KMS-11 (cell line): Measurements from ENCODE around the gene SLC27A5.

Experiments used
- H2AFZ ChIP-seq: fragments of 200-600 bp; sonication (generic); 2 replicates; pipeline ENCODE4 v1.6.1; 2016; ENCODE audit warnings: antibody characterized with exemption, mixed run types, low read depth
- H3K27ac ChIP-seq: fragments of 200-600 bp; sonication (generic); 2 replicates; pipeline ENCODE4 v1.6.1; 2016; ENCODE audit warnings: mild to moderate bottlenecking, mixed run types
- H3K27me3 ChIP-seq: fragments of 200-600 bp; sonication (generic); 2 replicates; pipeline ENCODE4 v1.6.1; 2017; ENCODE audit warnings: mild to moderate bottlenecking, low read depth, mixed run types, moderate library complexity; ENCODE audit not compliant: insufficient read depth
- H3K36me3 ChIP-seq: fragments of 200-600 bp; sonication (generic); 2 replicates; pipeline ENCODE4 v1.6.1; 2017; ENCODE audit warnings: mild to moderate bottlenecking, mixed run types; ENCODE audit not compliant: insufficient read depth
- H3K4me1 ChIP-seq: fragments of 200-600 bp; sonication (generic); 2 replicates; pipeline ENCODE4 v1.6.1; 2016; ENCODE audit warnings: mild to moderate bottlenecking, low read depth, mixed run types; ENCODE audit not compliant: poor library complexity, severe bottlenecking
- H3K4me2 ChIP-seq: fragments of 200-600 bp; sonication (generic); 2 replicates; pipeline ENCODE4 v1.7.0; 2016; ENCODE audit warnings: mild to moderate bottlenecking, mixed run types
- H3K4me3 ChIP-seq: fragments of 200-600 bp; sonication (generic); IDR thresholded peaks from 2 replicates; pipeline ENCODE4 v1.6.1; 2017; ENCODE audit warnings: low read depth, low read length, mixed read lengths; ENCODE audit not compliant: insufficient read depth
- H3K79me2 ChIP-seq: fragments of 200-600 bp; sonication (generic); 2 replicates; pipeline ENCODE4 v1.6.1; 2016; ENCODE audit warnings: low read depth, mixed run types; ENCODE audit not compliant: insufficient read depth
- H3K9ac ChIP-seq: fragments of 200-600 bp; sonication (generic); 2 replicates; pipeline ENCODE4 v1.6.1; 2016; ENCODE audit warnings: mild to moderate bottlenecking, mixed run types
- H4K20me1 ChIP-seq: fragments of 200-600 bp; sonication (generic); 2 replicates; pipeline ENCODE4 v1.6.1; 2016; ENCODE audit warnings: mild to moderate bottlenecking, mixed run types; ENCODE audit not compliant: insufficient read depth
- CTCF ChIP-seq: fragments of 200-600 bp; sonication (generic); conservative IDR thresholded peaks from 2 replicates; pipeline ENCODE4 v1.6.1; 2017; ENCODE audit warnings: low read depth, mild to moderate bottlenecking, antibody characterized with exemption, low read length, moderate library complexity, mixed read lengths

Gene SLC27A5

DNA sequence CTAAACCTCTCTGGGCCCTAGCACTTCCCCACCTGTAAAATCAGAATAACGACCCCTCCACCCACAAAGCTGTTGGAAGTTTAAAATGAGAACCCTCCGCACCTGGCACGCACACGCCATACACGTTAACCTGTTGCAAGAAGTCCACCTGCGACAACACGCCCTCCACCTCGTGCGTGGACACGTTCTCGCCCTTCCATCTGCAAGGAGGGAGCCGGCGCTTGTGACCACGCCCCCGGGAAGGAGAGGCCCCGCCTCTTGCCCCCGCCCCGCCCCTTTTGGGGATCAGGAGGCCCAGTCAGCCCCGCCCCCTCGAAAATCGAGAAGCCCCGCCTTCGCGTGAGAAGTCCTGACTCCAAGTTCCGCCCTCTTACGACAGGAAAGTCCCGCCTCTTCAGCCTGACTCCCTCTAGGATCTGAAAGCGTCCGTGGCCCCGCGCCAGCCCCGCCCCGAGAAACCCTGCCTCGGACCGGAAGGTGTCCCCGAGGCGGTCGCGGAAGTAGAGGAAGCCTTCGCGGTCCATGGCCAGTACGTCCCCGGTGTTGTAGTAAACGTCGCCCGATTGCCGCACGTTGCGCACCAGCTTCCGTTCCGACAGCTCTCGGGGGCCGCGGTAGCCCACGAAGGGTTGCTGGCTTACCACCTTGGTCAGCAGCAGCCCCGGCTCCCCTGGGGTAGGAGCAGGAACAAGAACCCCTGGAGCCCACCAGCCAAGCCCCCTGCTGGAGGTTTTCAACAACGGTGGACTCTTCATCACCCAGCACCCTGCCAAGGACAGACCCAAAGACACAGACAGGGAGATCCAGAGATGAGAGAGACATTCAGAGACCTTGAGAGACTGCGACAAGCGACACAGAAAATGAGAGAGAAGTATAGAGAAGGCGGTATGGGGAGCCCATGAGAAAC is 12.5 kb downstream of the SLC27A5 start:
- peak overlapping the region; percentile 35 for H3K27ac ChIP-seq
- peaks cover 16% of the 10 kb centered on the region; the same call in 1 of the 2 replicates for H3K79me2 ChIP-seq
- no peaks in the 10 kb centered on the region for H4K20me1 ChIP-seq
- TF ChIP-seq CTCF: peak; percentile 29; the same call in 1 of the 2 replicates
- peak overlapping the region; percentile 76 for H3K9ac ChIP-seq
- H3K4me2 ChIP-seq: peak overlapping the region; percentile 96
- H2AFZ ChIP-seq: peak overlapping the region; percentile 97
- peaks cover 10% of the 10 kb centered on the region for H3K4me1 ChIP-seq
- no peak overlapping the region for H3K4me3 ChIP-seq
- no peaks in the 10 kb centered on the region for H3K36me3 ChIP-seq
- no peaks in the 10 kb centered on the region for H3K27me3 ChIP-seq

DNA sequence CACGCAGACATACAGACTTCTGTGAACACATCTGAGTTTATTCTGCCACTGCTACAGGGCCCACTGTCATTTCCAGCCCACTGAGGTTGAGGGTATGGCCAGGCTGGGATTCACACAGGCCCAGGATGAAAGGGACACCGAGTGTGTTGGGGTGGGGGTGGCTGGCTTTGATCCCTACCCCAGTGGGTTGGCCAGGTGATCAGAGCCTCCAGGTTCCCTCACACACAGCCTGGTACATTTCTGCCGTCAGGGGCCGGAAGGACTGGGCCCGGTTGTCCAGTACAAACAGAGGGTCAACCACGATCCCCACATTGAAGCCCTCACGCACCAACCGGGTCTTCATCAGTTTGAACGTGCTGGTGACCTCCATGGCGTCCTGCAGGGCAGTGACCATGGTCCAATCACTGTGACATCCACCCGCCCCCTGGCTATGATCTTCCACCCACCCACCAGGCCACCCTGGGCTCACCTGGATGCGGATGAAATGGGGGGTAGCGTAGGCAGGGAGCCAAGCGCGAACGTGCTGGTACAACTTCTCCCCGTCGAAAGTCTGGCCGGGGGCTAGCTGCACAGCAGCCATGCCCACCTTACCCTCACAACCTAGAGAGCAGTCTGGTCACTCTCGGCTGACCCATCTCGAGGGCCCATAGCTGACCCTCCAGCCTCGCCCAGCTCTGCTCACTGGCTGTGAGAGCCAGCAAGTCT is 13.3 kb downstream of the SLC27A5 start:
- Histone ChIP-seq H3K27ac (peak overlapping the region; percentile 33; the same call in 1 of the 2 replicates), H4K20me1 (no peaks in the 10 kb centered on the region), H3K79me2 (peaks cover 16% of the 10 kb centered on the region; the same call in 1 of the 2 replicates), H3K4me1 (peaks cover 10% of the 10 kb centered on the region), H2AFZ (peak overlapping the region; percentile 77), H3K36me3 (no peaks in the 10 kb centered on the region), H3K4me2 (peak overlapping the region; percentile 96), H3K27me3 (no peaks in the 10 kb centered on the region), H3K9ac (peak overlapping the region; percentile 76), H3K4me3 (no peak overlapping the region)
- no peak for TF ChIP-seq CTCF

DNA sequence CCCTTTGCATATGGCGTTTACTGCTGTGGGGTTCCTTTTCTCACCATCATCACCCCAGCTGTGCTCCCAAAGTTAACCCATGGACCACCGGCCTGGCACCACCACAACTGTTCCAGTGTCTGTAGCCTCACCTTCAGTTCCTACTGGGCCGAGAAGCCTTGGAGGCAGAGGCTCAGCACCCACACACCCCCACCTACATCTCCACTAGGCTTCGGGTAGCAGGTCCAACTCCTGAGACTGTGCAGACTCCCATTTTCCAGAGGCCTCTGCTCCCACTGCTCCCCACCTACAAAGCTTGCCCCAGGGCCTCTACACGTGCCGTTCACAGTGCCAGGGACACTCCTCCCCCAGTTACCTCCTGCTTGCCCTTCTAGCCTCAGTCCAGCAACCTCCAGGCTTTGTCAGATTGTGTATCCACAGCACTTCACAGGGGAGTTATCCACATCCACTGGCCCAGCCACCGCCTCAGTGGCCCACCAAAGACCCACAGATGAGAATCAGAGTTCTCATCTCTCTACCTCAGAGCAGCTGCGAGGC is 14.1 kb downstream of the SLC27A5 start:
- Histone ChIP-seq H3K9ac (no peak overlapping the region), H3K36me3 (no peaks in the 10 kb centered on the region), H3K27ac (no peak overlapping the region), H3K4me1 (peaks cover 10% of the 10 kb centered on the region), H4K20me1 (no peaks in the 10 kb centered on the region), H3K27me3 (no peaks in the 10 kb centered on the region), H2AFZ (no peak overlapping the region), H3K79me2 (peaks cover 16% of the 10 kb centered on the region; the same call in 1 of the 2 replicates), H3K4me3 (no peak overlapping the region), H3K4me2 (no peak overlapping the region; the same call in 1 of the 2 replicates)
- no peak for TF ChIP-seq CTCF

DNA sequence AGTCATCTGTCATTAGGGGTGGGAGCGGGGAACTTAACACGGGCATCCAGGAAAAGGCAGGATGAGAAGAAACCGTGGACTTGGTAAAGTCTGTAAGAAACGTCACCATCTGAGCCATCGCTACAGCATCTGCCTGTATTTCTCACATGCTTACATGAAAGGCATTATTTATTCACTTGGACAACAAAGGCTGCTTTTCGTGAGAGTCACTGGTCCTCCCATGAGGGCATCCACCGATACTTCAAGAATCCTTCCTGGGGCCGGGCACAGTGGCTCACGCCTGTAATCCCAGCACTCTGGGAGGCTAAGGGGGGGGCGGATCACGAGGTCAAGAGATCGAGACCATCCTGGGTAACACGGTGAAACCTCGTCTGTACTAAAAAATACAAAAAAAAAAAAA is 19.5 kb downstream of the SLC27A5 start:
- Histone ChIP-seq H3K27me3 (no peaks in the 10 kb centered on the region), H3K4me1 (no peaks in the 10 kb centered on the region), H3K79me2 (peaks cover 1% of the 10 kb centered on the region; the same call in 1 of the 2 replicates), H3K4me3 (no peak overlapping the region), H2AFZ (no peak overlapping the region), H3K4me2 (no peak overlapping the region), H3K9ac (no peak overlapping the region), H4K20me1 (no peaks in the 10 kb centered on the region), H3K36me3 (no peaks in the 10 kb centered on the region), H3K27ac (no peak overlapping the region)
- TF ChIP-seq CTCF: no peak
